HG03280 (cell line): ENCODE data around the gene FAM177A1.
A peak's percentile ranks its signal among the peaks of the same experiment; 100 is the strongest.

Experiments used
- ATAC-seq: cut with Tn5 transposase; IDR thresholded peaks from one replicate; pipeline ENCODE4 v1.9.1; 2021; ENCODE audit warnings: mild to moderate bottlenecking, moderate library complexity; ENCODE audit not compliant: unreplicated experiment

FAM177A1 gene

DNA sequence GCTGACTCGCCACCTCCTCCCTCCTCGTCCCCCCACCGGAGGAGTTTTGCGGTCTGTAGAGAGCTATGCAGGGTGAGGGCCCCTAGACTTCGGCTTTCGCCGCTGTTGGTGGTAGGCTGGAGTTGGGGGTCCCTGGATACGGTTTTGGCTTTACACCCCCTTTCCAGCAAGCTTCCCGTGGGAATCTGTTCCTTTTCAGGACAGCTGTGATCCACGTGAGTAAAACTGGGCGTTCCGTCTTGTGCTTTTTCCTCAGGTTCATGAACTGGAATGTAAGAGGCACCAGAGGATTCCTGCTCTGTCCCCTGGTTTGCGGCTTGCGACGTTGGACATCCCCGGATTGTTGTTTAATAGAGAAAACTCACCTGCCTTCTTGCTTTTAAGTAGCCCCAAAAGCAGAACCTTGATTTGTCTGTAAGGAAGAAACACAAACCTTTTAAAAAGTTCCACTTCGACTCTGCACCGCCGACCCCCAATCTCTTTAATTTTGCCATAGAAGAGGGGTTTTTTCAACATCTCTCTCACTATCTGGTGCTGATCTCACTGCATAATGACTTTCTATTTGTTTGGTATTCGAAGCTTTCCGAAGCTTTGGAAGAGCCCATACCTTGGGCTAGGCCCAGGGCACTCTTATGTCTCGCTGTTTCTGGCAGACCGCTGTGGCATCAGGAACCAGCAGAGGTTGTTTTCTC is 76.8 kb downstream of the FAM177A1 start:
- peak; percentile 31 for ATAC-seq

DNA sequence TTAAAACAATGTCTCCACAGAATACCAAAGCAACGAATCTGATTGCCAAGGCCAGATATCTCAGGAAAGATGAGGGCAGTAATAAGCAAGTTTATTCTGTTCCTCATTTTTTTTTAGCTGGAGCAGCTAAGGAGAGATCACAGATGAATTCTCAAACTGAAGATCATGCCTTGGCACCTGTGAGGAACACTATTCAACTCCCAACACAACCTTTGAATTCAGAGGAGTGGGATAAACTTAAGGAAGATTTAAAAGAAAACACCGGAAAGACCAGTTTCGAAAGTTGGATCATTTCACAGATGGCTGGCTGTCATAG is 77.3 kb downstream of the FAM177A1 start:
- no peak for ATAC-seq

DNA sequence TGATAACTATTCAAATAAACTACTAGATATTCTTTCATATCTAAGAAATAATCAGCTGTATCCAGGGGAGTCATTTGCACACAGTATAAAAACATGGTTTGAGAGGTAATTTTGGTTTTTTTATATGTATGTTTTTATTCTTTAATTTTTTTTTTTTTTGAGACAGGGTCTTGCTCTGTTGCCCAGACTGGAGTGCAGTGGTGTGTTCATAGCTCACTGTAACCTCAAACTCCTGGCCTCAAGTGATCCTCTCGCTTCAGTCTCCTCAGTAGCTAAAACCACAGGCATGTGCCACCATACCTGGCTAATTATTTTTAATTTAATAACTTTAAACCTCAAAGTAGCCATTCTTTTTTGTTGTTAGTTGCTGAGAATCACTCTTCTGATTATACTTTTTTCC is 78.1 kb downstream of the FAM177A1 start:
- ATAC-seq = no peak
